ENCODE measurements around the gene BAZ2B.
"Not testable (repeated sequence)": the region's sequence is repeated elsewhere in the genome, so short reads cannot be mapped to it uniquely, and the experiment has no call there.

The BAZ2B gene

DNA sequence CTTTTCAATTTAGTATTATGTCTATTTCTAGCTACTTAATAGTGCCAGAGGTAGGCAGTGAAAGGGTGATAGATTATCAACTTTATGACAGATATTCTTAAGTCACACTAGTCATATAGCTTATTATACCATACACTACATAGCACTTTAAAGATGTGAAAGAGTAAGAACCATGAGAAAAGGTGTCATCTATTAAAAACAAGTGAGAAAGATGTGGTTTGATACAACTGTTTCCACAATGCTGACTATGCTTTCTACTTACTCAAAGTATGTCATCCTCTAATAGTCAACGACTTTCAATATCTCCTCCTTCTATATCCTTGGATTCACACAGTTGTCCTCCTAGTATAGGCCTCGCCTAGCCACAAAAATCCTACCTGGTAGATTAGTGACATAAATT lies 196.9 kb downstream of the BAZ2B start:
- DNase-seq (ENCODE audit: low read depth): no peak

GRCh38 chr2:159411460-159411859 lies 204.9 kb downstream of the BAZ2B start:
- no peak for DNase-seq (ENCODE audit: low read depth)

DNA sequence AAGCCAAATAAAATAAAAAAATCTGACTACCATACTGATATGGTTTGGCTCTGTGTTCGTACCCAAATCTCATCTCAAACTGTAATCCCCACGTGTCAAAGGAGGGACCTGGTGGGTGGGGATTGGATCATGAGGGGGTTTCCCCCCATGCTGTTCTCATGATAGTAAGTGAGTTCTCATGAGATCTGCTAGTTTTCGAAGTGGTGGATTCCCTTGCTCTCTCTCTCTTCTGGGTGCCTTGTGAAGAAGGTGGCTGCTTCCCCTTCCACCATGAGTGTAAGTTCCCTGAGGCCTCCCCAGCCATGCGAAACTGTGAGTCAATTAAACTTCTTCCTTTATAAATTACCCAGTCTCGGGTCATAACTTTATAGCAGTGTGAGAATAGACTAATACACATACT lies 206.1 kb downstream of the BAZ2B start:
- no peak for DNase-seq (ENCODE audit: low read depth)

GRCh38 chr2:159409116-159409800 lies 207.1 kb downstream of the BAZ2B start:
- no peak for DNase-seq (ENCODE audit: low read depth)

GRCh38 chr2:159402790-159403189 lies 213.6 kb downstream of the BAZ2B start:
- no peak for DNase-seq (ENCODE audit: low read depth)

DNA sequence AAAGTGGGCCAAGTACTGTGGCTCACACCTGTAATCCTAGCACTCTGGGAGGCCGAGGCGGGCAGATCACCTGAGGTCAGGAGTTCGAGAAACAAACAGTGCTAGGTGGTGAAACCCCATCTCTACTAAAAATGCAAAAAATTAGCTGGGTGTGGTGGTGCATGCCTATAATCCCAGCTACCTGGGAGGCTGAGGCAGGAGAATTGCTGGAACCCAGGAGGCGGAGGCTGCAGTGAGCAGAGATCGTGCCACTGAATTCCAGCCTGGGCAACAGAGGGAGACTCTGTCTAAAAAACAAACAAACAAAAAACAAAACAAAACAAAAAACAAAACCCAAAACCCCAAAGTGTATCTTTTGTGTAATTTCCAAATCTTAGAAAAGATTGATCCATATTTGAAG lies 214.2 kb downstream of the BAZ2B start:
- not testable (repeated sequence) for DNase-seq (ENCODE audit: low read depth)

DNA sequence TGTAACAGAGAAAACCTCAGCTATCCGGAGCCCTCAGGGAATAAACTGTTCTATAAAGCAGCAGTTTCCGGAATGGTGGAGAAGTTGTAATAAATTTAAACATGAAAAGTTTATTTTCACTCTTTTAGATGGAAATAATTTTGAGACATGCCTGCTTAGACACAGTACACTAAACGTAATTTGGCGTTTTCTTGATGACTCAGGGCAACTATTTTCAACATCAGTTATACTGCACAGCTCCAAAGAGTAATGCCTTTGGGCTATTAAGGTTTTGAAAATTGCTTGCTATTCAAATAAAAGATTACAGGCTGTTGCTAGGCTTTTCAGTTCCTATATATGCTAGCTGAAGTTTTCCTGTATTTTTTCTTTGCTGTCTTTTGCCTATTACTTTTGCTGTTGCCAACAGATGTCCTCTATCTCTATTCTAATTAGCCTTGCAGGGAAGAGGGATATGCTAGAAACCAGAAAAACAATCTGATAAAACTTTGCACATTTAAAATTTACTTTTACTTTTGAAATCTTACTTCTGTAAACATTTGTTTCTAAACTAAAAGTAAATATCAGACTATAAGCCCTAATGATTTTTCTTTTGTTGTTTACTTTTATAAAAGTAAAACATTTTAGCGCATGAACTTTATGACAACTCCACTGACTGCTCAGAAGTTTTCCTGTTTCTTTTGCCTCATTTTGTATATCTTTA lies 216.5 kb downstream of the BAZ2B start:
- DNase-seq (ENCODE audit: low read depth): peak; percentile 28

DNA sequence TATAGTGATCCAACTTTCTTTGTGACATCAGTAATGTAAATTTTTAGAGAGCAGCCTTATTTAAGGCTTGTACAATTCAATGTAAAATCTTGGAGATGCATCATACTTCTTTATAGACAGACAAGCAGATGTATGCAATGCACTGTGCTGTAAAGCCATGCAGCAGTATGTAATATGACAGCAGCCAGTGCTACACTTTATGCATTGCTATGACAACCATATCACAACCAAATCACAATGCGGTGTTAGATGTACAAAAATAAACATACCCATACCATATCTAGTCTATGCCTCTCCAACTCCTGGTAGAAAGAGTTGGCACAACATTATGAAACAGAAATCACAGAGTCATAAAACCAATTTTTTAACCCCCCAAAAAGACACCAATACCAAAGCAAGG lies 219.5 kb downstream of the BAZ2B start:
- DNase-seq (ENCODE audit: low read depth): no peak

- no peak for DNase-seq (ENCODE audit: low read depth)
Observed at GRCh38 chr2:159382447-159383028, 233.8 kb downstream of the BAZ2B start.

DNA sequence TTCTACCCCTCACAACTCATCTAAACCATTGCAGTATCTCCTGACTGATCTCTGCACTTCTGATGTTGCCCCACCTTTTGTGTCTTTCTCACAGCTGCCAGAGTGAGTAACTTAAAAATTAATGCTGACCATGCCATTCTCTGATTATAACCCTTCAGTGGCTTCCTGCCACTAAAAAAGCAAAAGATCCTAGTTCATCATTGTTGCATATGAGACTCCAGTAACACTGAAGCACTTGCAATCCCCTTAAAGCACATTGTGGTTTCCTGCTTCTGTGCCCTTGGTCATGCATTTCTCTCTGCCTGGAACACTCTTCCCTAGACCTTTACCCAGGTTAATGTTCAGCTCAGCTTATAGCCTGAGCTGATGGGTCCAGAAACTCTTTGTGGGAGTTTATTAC lies 234.8 kb downstream of the BAZ2B start:
- DNase-seq (ENCODE audit: low read depth): peak; percentile 11

DNA sequence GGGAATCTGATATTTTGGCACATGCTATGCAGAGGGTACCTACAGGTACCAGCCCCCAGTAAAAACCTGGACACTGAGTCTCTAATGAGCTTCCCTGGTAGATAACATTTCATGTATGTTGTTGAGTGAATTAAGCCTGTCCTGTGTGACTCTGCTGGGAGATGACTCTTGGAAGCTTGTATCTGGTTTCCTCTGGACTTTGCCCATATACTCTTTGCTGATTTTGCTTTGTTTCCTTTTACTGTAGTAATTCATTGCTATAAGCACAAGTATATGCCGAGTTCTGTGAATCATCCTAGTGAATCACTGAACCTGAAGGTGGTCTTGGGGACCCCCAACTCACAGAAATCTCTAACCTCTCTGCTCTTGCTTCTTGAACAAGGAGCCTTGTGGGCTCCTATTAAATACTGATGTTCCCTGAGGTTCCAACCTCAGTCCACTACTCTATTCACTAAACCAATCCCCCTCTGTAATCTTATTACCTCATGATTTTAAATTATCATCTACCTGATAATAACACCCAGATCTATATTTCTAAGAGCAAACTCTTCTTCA lies 235.6 kb downstream of the BAZ2B start:
- DNase-seq (ENCODE audit: low read depth): no peak

- DNase-seq (ENCODE audit: low read depth): no peak
Observed at GRCh38 chr2:159379181-159379580, 237.2 kb downstream of the BAZ2B start.

DNA sequence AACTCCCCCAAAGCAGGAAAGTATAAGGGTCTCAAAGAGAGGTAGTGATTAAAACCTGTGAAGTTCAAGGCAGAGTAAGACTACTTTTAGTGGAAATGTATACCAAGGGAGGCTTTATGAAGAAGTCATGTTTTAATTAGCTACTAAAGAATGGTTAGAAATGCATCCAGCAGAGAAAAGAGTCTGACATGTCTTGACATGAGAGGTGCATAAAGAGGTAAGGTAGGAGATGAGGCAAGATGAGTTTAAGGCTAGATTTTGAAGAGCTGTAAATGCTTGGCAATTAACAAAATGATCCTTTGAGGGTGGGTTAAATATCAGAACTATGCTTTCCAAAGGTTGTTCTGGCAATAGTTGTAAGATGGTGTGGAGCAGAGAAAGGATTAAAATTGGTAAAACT lies 241.1 kb downstream of the BAZ2B start:
- DNase-seq (ENCODE audit: low read depth): no peak

DNA sequence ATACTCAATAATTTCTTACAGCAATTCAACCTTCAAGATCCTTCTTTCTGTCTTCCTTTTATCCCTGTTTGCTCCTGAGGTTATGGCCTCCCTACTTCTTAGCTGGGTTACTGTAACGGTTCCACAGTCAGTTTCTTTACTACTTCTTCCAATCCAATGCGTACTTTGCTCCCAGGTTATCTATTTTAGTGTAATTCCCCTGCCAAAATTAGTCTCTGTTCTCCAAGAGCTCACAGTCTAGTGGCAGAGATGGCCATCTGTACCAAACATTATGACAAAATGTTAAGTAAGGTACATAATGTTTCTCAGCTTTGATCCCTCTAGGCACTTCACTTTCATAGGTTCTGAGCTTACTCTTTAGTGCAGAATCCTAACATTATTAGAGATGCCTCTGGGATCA lies 244.8 kb downstream of the BAZ2B start:
- DNase-seq (ENCODE audit: low read depth): no peak

DNA sequence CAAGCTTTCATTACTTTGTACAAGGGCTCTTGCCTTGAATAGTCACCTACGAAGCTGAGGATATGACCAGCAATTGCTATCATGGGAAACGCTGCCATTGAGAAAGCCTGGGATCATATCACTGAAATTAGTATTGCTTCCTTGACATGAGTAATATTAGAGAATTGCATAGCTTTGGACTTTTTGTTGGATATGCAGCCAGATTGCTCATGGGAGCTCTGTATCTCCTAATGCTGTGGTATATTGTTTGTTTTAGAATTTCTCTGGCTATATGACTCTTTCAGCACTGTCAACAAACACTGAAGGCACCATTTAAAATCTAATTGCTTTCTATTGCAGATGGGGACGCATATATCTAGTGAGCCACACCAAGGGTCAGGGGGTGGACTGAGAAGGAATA lies 249.8 kb downstream of the BAZ2B start:
- peak; percentile 8 for DNase-seq (ENCODE audit: low read depth)

GRCh38 chr2:159362816-159363251 lies 253.5 kb downstream of the BAZ2B start:
- peak; percentile 92 for DNase-seq (ENCODE audit: low read depth)

- no peak for DNase-seq (ENCODE audit: low read depth)
Observed at GRCh38 chr2:159362094-159362493, 254.3 kb downstream of the BAZ2B start.

DNA sequence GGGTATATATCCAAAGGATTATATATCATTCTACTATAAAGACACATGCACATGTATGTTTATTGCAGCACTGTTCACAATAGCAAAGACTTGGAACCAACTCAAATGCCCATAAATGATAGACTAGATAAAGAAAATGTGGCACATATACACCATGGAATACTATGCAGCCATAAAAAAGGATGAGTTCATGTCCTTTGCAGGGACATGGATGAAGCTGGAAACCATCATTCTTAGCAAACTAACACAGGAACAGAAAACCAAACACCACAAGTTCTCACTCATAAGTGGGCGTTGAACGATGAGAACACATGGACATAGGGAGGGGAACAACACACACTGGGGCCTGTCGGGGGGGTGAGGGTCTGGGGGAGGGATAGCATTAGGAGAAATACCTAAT lies 254.7 kb downstream of the BAZ2B start:
- not testable (repeated sequence) for DNase-seq (ENCODE audit: low read depth)

GRCh38 chr2:159356053-159356554 lies 260.2 kb downstream of the BAZ2B start:
- DNase-seq (ENCODE audit: low read depth): no peak

DNA sequence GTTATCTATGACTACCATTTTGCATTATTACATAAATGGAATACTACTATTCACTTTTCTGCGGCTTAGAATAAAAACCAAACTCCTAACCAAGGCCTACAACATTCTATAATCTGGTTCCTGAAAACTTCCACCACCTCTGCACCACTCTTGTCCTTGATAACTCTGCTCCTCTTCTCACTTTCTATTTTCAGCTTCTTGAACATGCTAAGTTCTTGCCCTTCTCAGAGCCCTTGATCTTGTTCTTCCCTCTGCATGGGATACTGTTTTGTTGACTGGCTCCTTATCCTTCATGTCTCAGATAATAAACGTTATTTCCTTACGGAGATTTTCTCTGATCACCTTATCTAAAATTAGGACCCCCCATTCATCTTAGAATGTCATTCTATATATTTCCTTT lies 264.4 kb downstream of the BAZ2B start:
- DNase-seq (ENCODE audit: low read depth): no peak

- DNase-seq (ENCODE audit: low read depth): no peak
Observed at GRCh38 chr2:159349674-159350299, 266.6 kb downstream of the BAZ2B start.

DNA sequence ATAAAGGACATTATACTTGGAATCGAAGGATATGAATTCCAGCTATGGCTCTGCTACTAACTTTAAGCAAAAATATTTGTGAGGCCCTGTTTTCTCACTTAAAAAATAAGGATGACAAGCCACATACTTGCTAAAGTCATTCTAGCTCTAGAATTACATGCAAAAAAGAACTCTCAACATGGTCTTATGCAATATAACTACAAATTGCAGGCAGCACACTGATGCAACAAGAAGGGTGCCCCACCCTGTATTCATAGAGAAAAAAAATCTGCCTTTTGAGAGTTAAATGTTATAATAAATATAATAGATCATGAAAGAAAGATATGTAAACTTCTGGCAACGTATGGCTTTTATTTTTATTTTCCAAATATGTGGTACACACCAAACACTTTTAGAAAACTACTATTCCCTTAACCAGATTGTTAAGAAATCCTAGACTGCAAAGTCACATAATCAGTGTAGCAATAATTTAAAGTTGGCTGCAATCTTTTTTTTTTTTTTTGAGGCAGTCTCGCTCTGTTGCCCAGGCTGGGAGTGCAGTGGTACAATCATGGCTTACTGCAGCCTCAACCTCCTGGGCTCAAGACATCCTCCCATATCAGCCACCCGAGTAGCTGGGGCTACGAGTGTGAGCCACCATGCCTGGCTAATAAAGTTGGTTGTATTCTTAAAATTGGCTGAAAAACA lies 289.6 kb downstream of the BAZ2B start:
- DNase-seq (ENCODE audit: low read depth): peak; percentile 55

Measured in iris pigment epithelial cell (primary cell).